HEK293 (cell line): ENCODE data around the gene BORCS5.
A peak's percentile ranks its signal among the peaks of the same experiment; 100 is the strongest.

ENCODE experiments used
- CTCF ChIA-PET: fragments of 350-600 bp; formaldehyde crosslinking; extraction: SDS; loops from one replicate; lab custom pipeline; 2021; ENCODE audit warnings: antibody characterized with exemption; lab: Yijun Ruan, JAX
- POLR2A ChIA-PET: fragments of 300-600 bp; formaldehyde crosslinking; extraction: SDS; loops from one replicate; lab custom pipeline; 2020; ENCODE audit warnings: antibody characterized with exemption, inconsistent platforms; lab: Yijun Ruan, JAX
- H3K27ac ChIP-seq: fragments of 200-500 bp; sonication (Bioruptor generic); 2 replicates; pipeline ENCODE4 v1.5.1; 2014; ENCODE audit warnings: low read depth, low read length, control low read depth, inconsistent platforms; ENCODE audit errors: extremely low read depth
- H3K36me3 ChIP-seq, 2 experiments: fragments of 200-500 bp in 1 of 2; sonication (Bioruptor generic) in 1 of 2; 1 replicate in 1 of 2; 2 replicates in 1 of 2; pipeline ENCODE4 v1.5.1; 2014 to 2017; ENCODE audit warnings: inconsistent platforms in 2 of 2, low read length in 2 of 2; ENCODE audit not compliant: control insufficient read depth in 2 of 2, insufficient read depth in 1 of 2
- H3K4me1 ChIP-seq: fragments of 200-500 bp; sonication (Bioruptor generic); 2 replicates; pipeline ENCODE4 v1.5.1; 2014; ENCODE audit warnings: mild to moderate bottlenecking, low read length, inconsistent platforms; ENCODE audit not compliant: control insufficient read depth, insufficient read depth
- H3K4me3 ChIP-seq: 2 replicates; pipeline ENCODE4 v1.5.1; 2011; ENCODE audit warnings: low read depth, mild to moderate bottlenecking, control low read depth, low read length, moderate library complexity
- H3K9me3 ChIP-seq: fragments of 200-500 bp; sonication (Bioruptor generic); 2 replicates; pipeline ENCODE4 v1.5.1; 2014; ENCODE audit warnings: low read depth, low read length, inconsistent platforms; ENCODE audit not compliant: control insufficient read depth, insufficient read depth
- AEBP2 ChIP-seq: fragments of 450-650 bp; formaldehyde crosslinking; IDR thresholded peaks from 2 replicates; pipeline ENCODE4 v1.5.1; 2016; ENCODE audit warnings: missing biosample characterization, missing genetic modification characterization, borderline replicate concordance
- HIC1 ChIP-seq: fragments of 450-650 bp; formaldehyde crosslinking; IDR thresholded peaks from 2 replicates; pipeline ENCODE4 v1.5.1; 2016; ENCODE audit warnings: missing biosample characterization, missing genetic modification characterization
- KLF8 ChIP-seq: fragments of 450-650 bp; formaldehyde crosslinking; IDR thresholded peaks from 2 replicates; pipeline ENCODE4 v1.5.1; 2016; ENCODE audit warnings: missing biosample characterization, missing genetic modification characterization
- MYNN ChIP-seq: fragments of 450-650 bp; formaldehyde crosslinking; IDR thresholded peaks from 2 replicates; pipeline ENCODE4 v1.5.1; 2016; ENCODE audit warnings: missing biosample characterization, missing genetic modification characterization, borderline replicate concordance
- MZF1 ChIP-seq: fragments of 450-650 bp; formaldehyde crosslinking; IDR thresholded peaks from 2 replicates; pipeline ENCODE4 v1.5.1; 2017; ENCODE audit warnings: missing biosample characterization, missing genetic modification characterization, borderline replicate concordance
- PATZ1 ChIP-seq: fragments of 450-650 bp; formaldehyde crosslinking; IDR thresholded peaks from 2 replicates; pipeline ENCODE4 v1.5.1; 2016; ENCODE audit warnings: missing biosample characterization, missing genetic modification characterization
- PRDM10 ChIP-seq: fragments of 450-650 bp; formaldehyde crosslinking; IDR thresholded peaks from 2 replicates; pipeline ENCODE4 v1.5.1; 2016; ENCODE audit warnings: missing biosample characterization, missing genetic modification characterization
- ZBTB17 ChIP-seq: fragments of 450-650 bp; formaldehyde crosslinking; IDR thresholded peaks from 2 replicates; pipeline ENCODE4 v1.5.1; 2016; ENCODE audit warnings: missing biosample characterization, missing genetic modification characterization
- ZBTB21 ChIP-seq: fragments of 450-650 bp; formaldehyde crosslinking; IDR thresholded peaks from 2 replicates; pipeline ENCODE4 v1.5.1; 2017; ENCODE audit warnings: missing biosample characterization, missing genetic modification characterization
- ZFP69B ChIP-seq: fragments of 450-650 bp; formaldehyde crosslinking; IDR thresholded peaks from 2 replicates; pipeline ENCODE4 v1.5.1; 2016; ENCODE audit warnings: missing biosample characterization, missing genetic modification characterization
- ZNF146 ChIP-seq: fragments of 450-650 bp; formaldehyde crosslinking; IDR thresholded peaks from 2 replicates; pipeline ENCODE4 v1.5.1; 2016; ENCODE audit warnings: missing biosample characterization, missing genetic modification characterization
- ZNF174 ChIP-seq: fragments of 450-650 bp; formaldehyde crosslinking; IDR thresholded peaks from 2 replicates; pipeline ENCODE4 v1.5.0; 2017; ENCODE audit warnings: missing biosample characterization, mild to moderate bottlenecking, missing genetic modification characterization
- ZNF23 ChIP-seq: fragments of 450-650 bp; formaldehyde crosslinking; IDR thresholded peaks from 2 replicates; pipeline ENCODE4 v1.5.1; 2016; ENCODE audit warnings: missing biosample characterization, missing genetic modification characterization, borderline replicate concordance
- ZNF274 ChIP-seq, 2 experiments: fragments of 200-500 bp in 1 of 2; fragments of 450-650 bp in 1 of 2; sonication (Bioruptor generic) in 1 of 2; formaldehyde crosslinking in 1 of 2; IDR thresholded peaks; 2 replicates each; pipeline versions ENCODE4 v1.5.1 to v1.6.1; 2014 to 2016; ENCODE audit warnings: borderline replicate concordance in 1 of 2, inconsistent platforms in 1 of 2, low read length in 1 of 2, missing biosample characterization in 1 of 2, missing genetic modification characterization in 1 of 2
- ZNF292 ChIP-seq: fragments of 450-650 bp; formaldehyde crosslinking; IDR thresholded peaks from 2 replicates; pipeline ENCODE4 v1.5.1; 2016; ENCODE audit warnings: low read depth, missing biosample characterization, missing genetic modification characterization, borderline replicate concordance
- ZNF302 ChIP-seq: fragments of 450-650 bp; formaldehyde crosslinking; IDR thresholded peaks from 2 replicates; pipeline ENCODE4 v1.5.1; 2016; ENCODE audit warnings: missing biosample characterization, missing genetic modification characterization, low read depth
- ZNF48 ChIP-seq: fragments of 450-650 bp; formaldehyde crosslinking; IDR thresholded peaks from 2 replicates; pipeline ENCODE4 v1.5.1; 2016; ENCODE audit warnings: missing biosample characterization, missing genetic modification characterization
- ZNF549 ChIP-seq: fragments of 450-650 bp; IDR thresholded peaks from 2 replicates; pipeline ENCODE4 v1.5.1; 2018; ENCODE audit warnings: missing biosample characterization, missing genetic modification characterization, mild to moderate bottlenecking, inconsistent platforms, moderate library complexity
- ZNF585B ChIP-seq: fragments of 450-650 bp; formaldehyde crosslinking; IDR thresholded peaks from 2 replicates; pipeline ENCODE4 v1.5.1; 2016; ENCODE audit warnings: missing biosample characterization, missing genetic modification characterization
- ZNF629 ChIP-seq: fragments of 450-650 bp; formaldehyde crosslinking; IDR thresholded peaks from 2 replicates; pipeline ENCODE4 v1.5.1; 2017; ENCODE audit warnings: missing biosample characterization, missing genetic modification characterization

Gene BORCS5

GRCh38 chr12:12399776-12400305, 43.0 kb downstream of the BORCS5 start (continued):
- TF ChIP-seq HIC1 (tag by site-specific recombination) (no peak), ZNF48 (tag by site-specific recombination) (no peak), ZNF174 (tag by site-specific recombination) (no peak)

GRCh38 chr12:12400793-12401192, 43.9 kb downstream of the BORCS5 start:
- Histone ChIP-seq H3K27ac (no peak overlapping the region), H3K9me3 (no peaks in the 10 kb centered on the region), H3K36me3 (no peaks in the 10 kb centered on the region), H3K4me1 (peaks cover 20% of the 10 kb centered on the region), H3K4me3 (no peak overlapping the region)
- TF ChIP-seq ZNF146 (tag by site-specific recombination): peak; percentile 97
- no peak for TF ChIP-seq ZNF302 (tag by site-specific recombination)
- ChIA-PET CTCF (no interaction called here), POLR2A (no interaction called here)

- H3K4me3 ChIP-seq: no peak overlapping the region
- peaks cover 11% of the 10 kb centered on the region for H3K4me1 ChIP-seq
- ChIA-PET CTCF (interaction anchor here (0.6 to 1.6 kb wide), 3 partner anchors 19 to 252 kb away, joined by 3 to 4 read pairs (median 3); no protein-coding TSS in a partner anchor), POLR2A (interaction anchor here (0.6 kb wide), 1 partner anchor 173 kb away, joined by 4 read pairs; no protein-coding TSS in a partner anchor)
- H3K9me3 ChIP-seq: no peaks in the 10 kb centered on the region
- H3K27ac ChIP-seq: no peak overlapping the region
- H3K36me3 ChIP-seq: no peaks in the 10 kb centered on the region
- TF ChIP-seq ZBTB21 (tag by site-specific recombination): peak; percentile 86
- TF ChIP-seq PRDM10 (tag by site-specific recombination): 0 out of 2 replicates have a peak, but pooled peaks have one; percentile 46
- TF ChIP-seq MZF1 (tag by site-specific recombination): peak; percentile 95; the same call in 1 of the 2 replicates
- no peak for TF ChIP-seq ZNF585B (tag by site-specific recombination)
- no peak for TF ChIP-seq ZNF274 (IDR thresholded peaks at IDR 0.05; ENCODE audit: low read length)
- TF ChIP-seq ZNF274 (tag by site-specific recombination; IDR thresholded peaks at IDR 0.05; ENCODE audit: borderline replicate concordance): no peak
- TF ChIP-seq ZNF549 (tag by site-specific recombination): no peak
- TF ChIP-seq ZBTB17 (tag by site-specific recombination): 0 out of 2 replicates have a peak, but pooled peaks have one; percentile 30
- peak; percentile 97 for TF ChIP-seq ZNF629 (tag by site-specific recombination)
- no peak for TF ChIP-seq MYNN (tag by site-specific recombination)
- TF ChIP-seq PATZ1: peak; percentile 13; the same call in 1 of the 2 replicates
- TF ChIP-seq ZNF23 (tag by site-specific recombination): no peak
- TF ChIP-seq AEBP2 (tag by site-specific recombination): no peak
- TF ChIP-seq KLF8: peak; percentile 17; the same call in 1 of the 2 replicates
- TF ChIP-seq ZNF292 (tag by site-specific recombination): no peak
- peak; percentile 62 for TF ChIP-seq ZFP69B (tag by site-specific recombination)
Observed at GRCh38 chr12:12403264-12404248, 46.7 kb downstream of the BORCS5 start.
